ENCODE data around the gene MEIG1.

- TF ChIP-seq, protein P1, sequence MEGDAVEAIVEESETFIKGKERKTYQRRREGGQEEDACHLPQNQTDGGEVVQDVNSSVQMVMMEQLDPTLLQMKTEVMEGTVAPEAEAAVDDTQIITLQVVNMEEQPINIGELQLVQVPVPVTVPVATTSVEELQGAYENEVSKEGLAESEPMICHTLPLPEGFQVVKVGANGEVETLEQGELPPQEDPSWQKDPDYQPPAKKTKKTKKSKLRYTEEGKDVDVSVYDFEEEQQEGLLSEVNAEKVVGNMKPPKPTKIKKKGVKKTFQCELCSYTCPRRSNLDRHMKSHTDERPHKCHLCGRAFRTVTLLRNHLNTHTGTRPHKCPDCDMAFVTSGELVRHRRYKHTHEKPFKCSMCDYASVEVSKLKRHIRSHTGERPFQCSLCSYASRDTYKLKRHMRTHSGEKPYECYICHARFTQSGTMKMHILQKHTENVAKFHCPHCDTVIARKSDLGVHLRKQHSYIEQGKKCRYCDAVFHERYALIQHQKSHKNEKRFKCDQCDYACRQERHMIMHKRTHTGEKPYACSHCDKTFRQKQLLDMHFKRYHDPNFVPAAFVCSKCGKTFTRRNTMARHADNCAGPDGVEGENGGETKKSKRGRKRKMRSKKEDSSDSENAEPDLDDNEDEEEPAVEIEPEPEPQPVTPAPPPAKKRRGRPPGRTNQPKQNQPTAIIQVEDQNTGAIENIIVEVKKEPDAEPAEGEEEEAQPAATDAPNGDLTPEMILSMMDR (IDR thresholded peaks at IDR 0.05): no peak
- no peak for TF ChIP-seq EZH2 (IDR thresholded peaks at IDR 0.05; ENCODE audit: borderline replicate concordance, insufficient read depth, low read depth, low read length, poor library complexity, severe bottlenecking)
Observed at GRCh38 chr10:14916600-14916999, 42.6 kb upstream of the MEIG1 start.

Measured in B cell (primary cell).